H54 (cell line): Measurements from ENCODE around the gene BCL2L14.

Experiments
- DNase-seq: peaks from one replicate; pipeline ENCODE4 v3.0.0; 2011; ENCODE audit warnings: low spot score, mixed read lengths; ENCODE audit not compliant: insufficient read length
- FAIRE-seq: peaks from 3 replicates; lab custom pipeline; 2011; peaks lifted over from hg19 to GRCh38; lab: Jason Lieb, UNC
- POLR2A ChIP-seq: IDR thresholded peaks from 2 replicates; pipeline ENCODE4 v1.6.1; 2011; ENCODE audit warnings: low read depth, mild to moderate bottlenecking, low read length

BCL2L14 gene

GRCh38 chr12:12070674-12071656, at the start of gene BCL2L14:
TSS of gene BCL2L14 (plus strand) at chr12:12070939. CDS start at chr12:12079306, 8,367 bp downstream.
- FAIRE-seq (no peak), DNase-seq (no peak)
- TF ChIP-seq POLR2A, result no peak

- TF ChIP-seq POLR2A, result no peak
- FAIRE-seq (no peak), DNase-seq (no peak)
Measured at GRCh38 chr12:12022306-12022936, 48.3 kb upstream of the BCL2L14 start.

GRCh38 chr12:12023456-12023855, 47.3 kb upstream of the BCL2L14 start:
- FAIRE-seq, result no peak
- TF ChIP-seq POLR2A, result no peak

GRCh38 chr12:12024911-12025682, 45.6 kb upstream of the BCL2L14 start:
- TF ChIP-seq POLR2A, result no peak
- DNase-seq (no peak), FAIRE-seq (no peak)

More at GRCh38 chr12:12023456-12023855, 47.3 kb upstream of the BCL2L14 start:
- DNase-seq, result no peak

GRCh38 chr12:12025799-12026386, 44.8 kb upstream of the BCL2L14 start:
- no peak for FAIRE-seq
- DNase-seq, result no peak
- TF ChIP-seq POLR2A, result no peak

- DNase-seq (no peak), FAIRE-seq (no peak)
- TF ChIP-seq POLR2A, result no peak
Measured at GRCh38 chr12:12028668-12029402, 41.9 kb upstream of the BCL2L14 start.

GRCh38 chr12:12029653-12030052, 41.1 kb upstream of the BCL2L14 start:
- TF ChIP-seq POLR2A, result no peak
- FAIRE-seq, result no peak
- no peak for DNase-seq

- FAIRE-seq (no peak), DNase-seq (no peak)
Measured at GRCh38 chr12:12032260-12032791, 38.4 kb upstream of the BCL2L14 start.

GRCh38 chr12:12032851-12033797, 37.6 kb upstream of the BCL2L14 start:
- DNase-seq (peak; percentile 40), FAIRE-seq (peak; percentile 87)
- TF ChIP-seq POLR2A, result no peak

More at GRCh38 chr12:12032260-12032791, 38.4 kb upstream of the BCL2L14 start:
- no peak for TF ChIP-seq POLR2A

GRCh38 chr12:12033824-12034223, 36.9 kb upstream of the BCL2L14 start:
- no peak for TF ChIP-seq POLR2A
- no peak for FAIRE-seq
- DNase-seq, result no peak

- TF ChIP-seq POLR2A, result no peak
- DNase-seq, result no peak
Measured at GRCh38 chr12:12034344-12034743, 36.4 kb upstream of the BCL2L14 start.

GRCh38 chr12:12035229-12035628, 35.5 kb upstream of the BCL2L14 start:
- no peak for FAIRE-seq
- DNase-seq, result no peak
- TF ChIP-seq POLR2A, result no peak

More at GRCh38 chr12:12034344-12034743, 36.4 kb upstream of the BCL2L14 start:
- FAIRE-seq, result no peak
